ENCODE data around the gene DCDC1.
A peak's percentile ranks its signal among the peaks of the same experiment; 100 is the strongest.

DCDC1 gene

DNA sequence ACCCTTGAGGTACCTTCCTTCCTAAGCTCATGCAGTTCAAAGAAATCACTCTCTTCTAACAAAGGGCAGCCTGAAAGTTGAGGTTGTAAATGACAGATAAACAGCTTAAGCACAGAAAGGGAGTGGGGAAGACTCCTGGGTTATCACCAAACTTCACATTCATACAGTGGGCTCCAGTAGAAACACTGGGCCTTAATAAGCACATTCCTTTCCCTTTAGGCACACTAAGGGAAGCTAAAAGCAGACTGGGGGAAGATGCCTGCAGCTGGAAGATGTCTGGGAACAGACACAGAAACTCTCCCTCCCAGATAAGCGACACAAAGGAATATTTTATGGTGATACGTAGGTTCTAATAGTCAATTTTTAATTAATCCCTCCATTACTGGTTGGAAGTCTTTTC lies 433.0 kb downstream of the DCDC1 start:
- TF ChIP-seq, protein P1, sequence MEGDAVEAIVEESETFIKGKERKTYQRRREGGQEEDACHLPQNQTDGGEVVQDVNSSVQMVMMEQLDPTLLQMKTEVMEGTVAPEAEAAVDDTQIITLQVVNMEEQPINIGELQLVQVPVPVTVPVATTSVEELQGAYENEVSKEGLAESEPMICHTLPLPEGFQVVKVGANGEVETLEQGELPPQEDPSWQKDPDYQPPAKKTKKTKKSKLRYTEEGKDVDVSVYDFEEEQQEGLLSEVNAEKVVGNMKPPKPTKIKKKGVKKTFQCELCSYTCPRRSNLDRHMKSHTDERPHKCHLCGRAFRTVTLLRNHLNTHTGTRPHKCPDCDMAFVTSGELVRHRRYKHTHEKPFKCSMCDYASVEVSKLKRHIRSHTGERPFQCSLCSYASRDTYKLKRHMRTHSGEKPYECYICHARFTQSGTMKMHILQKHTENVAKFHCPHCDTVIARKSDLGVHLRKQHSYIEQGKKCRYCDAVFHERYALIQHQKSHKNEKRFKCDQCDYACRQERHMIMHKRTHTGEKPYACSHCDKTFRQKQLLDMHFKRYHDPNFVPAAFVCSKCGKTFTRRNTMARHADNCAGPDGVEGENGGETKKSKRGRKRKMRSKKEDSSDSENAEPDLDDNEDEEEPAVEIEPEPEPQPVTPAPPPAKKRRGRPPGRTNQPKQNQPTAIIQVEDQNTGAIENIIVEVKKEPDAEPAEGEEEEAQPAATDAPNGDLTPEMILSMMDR (IDR thresholded peaks at IDR 0.05; ENCODE audit: low read depth, low read length) = no peak
- H3K4me3 ChIP-seq (ENCODE audit: low read depth, low read length) = no peak overlapping the region

DNA sequence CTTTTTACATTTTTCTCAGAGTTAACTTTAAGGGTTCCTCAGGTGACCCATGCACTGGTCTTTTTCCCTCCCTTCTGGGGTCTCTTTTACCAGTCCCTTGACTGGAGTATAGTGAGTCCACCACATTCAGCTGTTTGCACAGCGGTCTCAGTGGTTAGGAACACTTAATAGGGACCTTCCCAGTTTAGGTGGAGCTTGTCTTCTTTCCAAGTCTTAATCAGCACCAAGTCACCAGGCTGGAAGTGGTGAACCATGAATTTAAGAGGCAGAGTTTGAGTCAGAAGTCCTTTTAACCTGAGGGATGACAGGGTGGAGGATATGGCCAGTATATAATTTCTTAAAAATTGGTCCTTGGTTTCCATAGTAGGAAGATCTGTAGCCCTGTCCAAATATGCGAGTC lies 433.7 kb downstream of the DCDC1 start:
- no peak overlapping the region for H3K4me3 ChIP-seq (ENCODE audit: low read depth, low read length)
- TF ChIP-seq, protein P1 (IDR thresholded peaks at IDR 0.05; ENCODE audit: low read depth, low read length) = no peak

DNA sequence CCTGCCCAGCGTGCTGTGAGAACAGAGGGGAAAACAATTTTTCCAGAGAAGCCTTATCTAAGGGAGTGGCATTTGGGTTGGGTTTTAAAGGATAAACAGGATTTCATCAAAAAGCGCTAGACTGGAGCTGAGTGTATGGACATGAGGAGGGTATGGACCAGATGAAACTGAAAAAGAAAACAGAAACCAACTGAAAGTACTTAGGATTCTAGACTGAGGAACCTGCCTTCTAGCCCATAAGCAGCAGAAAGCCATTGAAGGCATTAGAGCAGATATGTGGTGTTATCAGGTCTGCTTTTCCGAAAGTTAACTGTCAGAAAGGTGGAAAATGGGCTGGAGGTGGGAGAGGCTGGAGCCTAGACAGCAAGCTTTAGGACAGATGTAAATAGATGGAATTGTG lies 443.4 kb downstream of the DCDC1 start:
- TF ChIP-seq, protein P1 (IDR thresholded peaks at IDR 0.05; ENCODE audit: low read depth, low read length) = no peak
- H3K4me3 ChIP-seq (ENCODE audit: low read depth, low read length) = no peak overlapping the region

DNA sequence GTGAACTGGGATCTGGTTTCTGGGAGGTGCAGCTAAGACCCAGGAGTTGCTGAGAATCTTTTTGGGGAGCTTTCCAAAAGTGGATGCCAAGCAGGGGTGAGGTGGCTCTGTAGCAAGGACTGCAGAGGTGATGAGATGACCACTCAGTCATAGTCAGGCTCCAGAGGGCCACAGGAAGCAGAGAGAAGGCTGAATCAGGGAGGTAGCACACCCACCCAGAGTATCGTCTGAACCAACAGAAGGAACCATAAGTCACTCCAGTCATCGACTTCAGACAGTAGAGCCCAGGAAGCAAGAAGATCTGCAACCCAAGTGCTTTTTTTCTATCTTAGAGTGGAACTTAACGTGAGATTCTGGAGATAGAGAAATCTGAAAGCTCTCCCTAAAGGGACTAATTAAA lies 447.7 kb downstream of the DCDC1 start:
- TF ChIP-seq, protein P1 (IDR thresholded peaks at IDR 0.05; ENCODE audit: low read depth, low read length) = no peak
- H3K4me3 ChIP-seq (ENCODE audit: low read depth, low read length) = no peak overlapping the region

DNA sequence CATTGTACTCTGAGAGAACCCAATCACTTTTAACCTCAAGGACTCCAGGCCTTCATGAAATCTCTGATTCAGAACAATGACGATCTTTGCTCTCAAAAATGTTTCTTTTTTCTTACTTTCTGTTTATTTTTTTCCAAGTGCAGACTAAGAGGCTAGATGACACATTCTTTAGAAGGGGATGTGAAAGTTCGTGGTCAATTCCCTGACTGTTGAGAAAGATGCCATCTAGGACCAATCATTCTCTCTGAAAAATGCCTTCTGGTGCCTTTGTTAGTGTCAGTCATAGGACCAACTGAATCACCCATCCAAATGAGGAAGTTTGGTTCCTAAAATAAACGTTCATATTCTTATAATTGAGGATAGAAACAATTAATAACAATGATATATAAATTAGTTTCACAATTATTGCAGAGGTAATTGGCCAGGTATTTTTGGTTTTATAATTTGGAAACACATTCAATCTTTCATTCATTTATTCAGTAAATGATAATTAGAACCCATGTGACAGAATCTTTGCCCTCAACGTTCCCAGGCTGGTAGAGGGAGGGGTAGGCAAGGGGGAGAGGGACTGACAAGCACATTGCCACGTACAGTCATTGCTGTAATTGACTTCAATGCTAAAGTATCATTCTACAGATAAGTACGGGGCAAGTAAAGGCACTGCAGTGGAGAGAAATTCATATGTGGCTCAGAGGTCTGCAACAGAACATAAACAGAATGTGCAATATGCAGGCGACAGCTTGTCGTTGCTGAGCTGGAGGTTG lies 450.0 kb downstream of the DCDC1 start:
- no peak overlapping the region for H3K4me3 ChIP-seq (ENCODE audit: low read depth, low read length)
- TF ChIP-seq, protein P1 (IDR thresholded peaks at IDR 0.05; ENCODE audit: low read depth, low read length) = no peak

DNA sequence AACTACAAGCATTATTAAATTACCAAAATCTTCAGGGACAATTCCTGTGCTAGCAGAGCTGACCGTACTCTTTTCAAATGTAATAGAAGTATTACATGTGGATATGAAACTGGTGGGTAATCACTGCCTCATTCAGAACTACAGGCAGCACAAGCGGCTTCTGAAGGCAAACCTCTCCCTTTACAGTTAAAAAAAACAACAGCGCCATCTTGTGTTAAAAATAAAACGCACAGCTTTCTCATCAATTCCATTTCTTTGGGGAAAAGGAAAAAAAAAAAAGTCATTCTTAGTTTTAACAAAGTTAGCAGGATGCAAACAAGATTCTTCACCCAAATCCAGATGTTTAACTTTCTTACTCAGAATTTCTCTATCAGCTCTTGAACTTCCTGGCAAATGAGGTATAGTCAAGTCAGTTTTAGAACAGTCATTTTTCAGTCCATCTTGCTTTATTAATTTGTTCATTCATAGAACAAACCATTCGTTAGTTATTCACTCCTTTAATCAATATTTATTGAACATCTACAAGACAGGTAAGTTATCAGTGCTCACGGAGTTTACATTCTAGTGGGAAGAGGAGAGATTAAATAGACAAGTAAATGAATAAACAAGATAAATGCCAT lies 451.6 kb downstream of the DCDC1 start:
- H3K4me3 ChIP-seq (ENCODE audit: low read depth, low read length) = no peak overlapping the region
- TF ChIP-seq, protein P1 (IDR thresholded peaks at IDR 0.05; ENCODE audit: low read depth, low read length) = 0 out of 2 replicates have a peak, but pooled peaks have one; percentile 13

DNA sequence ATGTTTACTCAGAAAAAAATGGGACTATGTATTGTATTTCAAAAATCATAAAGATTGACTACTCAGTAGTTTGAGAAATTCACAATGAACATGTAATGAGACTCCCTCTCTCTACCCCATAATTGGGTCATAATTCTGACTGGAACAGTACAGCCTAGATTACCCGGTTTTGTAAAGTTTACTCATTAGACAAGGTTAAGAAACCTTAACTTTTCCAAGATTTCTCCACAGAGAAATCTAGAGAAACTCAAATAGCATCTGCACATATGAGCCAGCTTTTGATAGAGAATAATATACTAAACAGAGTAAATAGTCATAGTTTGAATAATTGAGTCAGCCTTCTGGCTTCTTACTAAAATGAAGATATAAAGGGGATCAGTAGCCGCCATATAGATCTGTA lies 452.3 kb downstream of the DCDC1 start:
- no peak overlapping the region for H3K4me3 ChIP-seq (ENCODE audit: low read depth, low read length)
- TF ChIP-seq, protein P1 (IDR thresholded peaks at IDR 0.05; ENCODE audit: low read depth, low read length) = no peak
